ENCODE measurements around the gene DNAJC13.

GRCh38 chr3:132414841-132415240 lies 2.5 kb upstream of the DNAJC13 start:
- no peak for TF ChIP-seq CTCF (IDR thresholded peaks at IDR 0.05)
- no peak for TF ChIP-seq POLR2A (IDR thresholded peaks at IDR 0.05)
